Fibroblast of peridontal ligament (primary cell): ENCODE data around the gene RNF111.

Source experiments
- DNase-seq: peaks from one replicate; pipeline ENCODE4 v3.0.0-alpha.2; 2010; ENCODE audit errors: extremely low read depth

Gene RNF111

DNA sequence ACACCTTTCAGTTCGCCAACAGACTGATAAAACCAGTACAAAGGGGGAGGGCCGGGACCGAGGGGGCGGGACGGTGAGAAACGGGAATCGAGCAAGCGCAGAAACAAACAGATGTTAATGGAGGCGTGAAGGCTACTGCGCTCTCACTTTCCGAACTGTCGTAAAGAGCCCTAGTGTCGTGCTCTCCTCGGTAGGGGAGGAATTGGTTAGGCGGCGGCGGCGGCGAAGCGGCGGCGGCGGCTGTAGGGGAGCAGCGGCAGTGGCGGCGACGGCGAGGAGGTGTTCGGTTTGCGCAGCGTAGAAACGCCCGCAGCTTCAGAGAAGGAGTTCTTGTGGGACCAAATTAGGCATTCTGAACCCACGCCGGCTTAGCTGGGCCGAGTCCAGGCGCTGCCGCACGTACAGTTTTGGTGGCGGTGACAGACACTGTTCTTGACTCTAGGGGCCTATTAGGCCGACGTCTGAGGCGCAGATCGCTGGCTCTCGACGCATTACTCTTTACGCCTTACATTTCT, at the start of gene RNF111:
RNF111 (plus strand) TSS at position 173 of the 515 bp plus-strand sequence. CDS start 43,160 bp downstream, outside the sequence.
- DNase-seq: peak; percentile 97

DNA sequence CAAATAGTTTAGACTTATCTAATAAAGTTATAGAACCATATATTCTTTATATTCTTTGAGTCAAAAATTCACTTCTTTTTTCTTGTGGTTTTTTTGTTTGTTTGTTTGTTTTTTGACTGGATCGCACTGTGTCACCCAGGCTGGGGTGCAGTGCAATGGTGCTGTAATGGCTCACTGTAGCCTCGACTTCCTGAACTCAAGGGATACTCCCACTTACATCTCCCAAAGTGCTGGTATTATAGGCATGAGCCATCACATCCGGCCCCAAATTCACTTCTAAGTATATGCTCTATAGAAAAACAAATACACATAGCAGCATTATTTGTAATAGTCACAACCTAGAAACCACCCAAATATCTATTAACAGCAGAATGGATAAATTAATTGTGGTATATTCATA, 40.3 kb upstream of the RNF111 start:
- DNase-seq: no peak

DNA sequence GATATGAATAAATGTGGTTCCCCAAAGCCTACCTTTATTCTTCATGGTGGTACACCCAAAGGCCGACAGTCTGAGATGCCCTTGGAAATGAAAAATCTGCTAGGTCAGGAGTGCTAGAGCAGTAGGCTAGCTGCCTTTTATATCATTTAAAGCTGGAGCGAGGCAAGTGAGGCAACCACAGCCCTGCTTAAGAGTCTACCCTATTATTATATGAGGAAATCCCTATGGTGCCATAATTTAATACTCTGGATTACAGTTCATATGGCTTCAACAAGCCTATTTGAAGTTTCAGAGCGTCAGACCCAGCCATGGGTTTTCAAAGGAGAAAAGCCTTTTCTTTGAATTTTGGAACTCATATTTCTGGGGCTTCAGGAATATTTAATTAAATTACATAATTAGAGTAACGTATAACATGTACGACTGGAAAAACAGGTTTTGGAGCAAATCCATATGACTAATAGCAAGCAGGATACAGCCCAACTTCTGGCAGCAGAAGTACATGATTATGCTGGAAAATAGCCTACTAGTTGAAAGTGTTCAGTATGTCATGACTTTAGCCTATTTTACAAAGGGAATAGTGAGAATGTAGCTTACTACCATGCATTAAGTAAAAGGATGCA, 36.0 kb upstream of the RNF111 start:
- peak; percentile 87 for DNase-seq

DNA sequence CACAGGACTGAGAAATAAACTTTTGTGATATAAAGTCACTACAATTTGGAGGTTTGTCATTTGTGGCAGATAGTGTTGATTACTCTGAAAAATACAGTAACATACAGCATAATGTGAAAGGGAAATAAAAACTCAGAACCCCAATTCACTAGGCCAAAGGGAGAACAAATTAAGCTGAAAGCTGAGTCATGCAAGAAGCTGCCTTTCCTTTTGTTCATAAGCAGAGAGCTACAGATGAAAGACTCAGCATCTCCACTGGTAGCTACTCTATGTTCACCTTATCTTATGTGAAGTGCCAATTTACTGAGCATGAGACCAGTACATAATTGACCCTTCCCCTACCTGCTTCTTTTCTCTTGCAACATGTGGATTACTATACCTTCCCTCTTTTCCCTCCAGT, 34.7 kb upstream of the RNF111 start:
- DNase-seq: peak; percentile 61

DNA sequence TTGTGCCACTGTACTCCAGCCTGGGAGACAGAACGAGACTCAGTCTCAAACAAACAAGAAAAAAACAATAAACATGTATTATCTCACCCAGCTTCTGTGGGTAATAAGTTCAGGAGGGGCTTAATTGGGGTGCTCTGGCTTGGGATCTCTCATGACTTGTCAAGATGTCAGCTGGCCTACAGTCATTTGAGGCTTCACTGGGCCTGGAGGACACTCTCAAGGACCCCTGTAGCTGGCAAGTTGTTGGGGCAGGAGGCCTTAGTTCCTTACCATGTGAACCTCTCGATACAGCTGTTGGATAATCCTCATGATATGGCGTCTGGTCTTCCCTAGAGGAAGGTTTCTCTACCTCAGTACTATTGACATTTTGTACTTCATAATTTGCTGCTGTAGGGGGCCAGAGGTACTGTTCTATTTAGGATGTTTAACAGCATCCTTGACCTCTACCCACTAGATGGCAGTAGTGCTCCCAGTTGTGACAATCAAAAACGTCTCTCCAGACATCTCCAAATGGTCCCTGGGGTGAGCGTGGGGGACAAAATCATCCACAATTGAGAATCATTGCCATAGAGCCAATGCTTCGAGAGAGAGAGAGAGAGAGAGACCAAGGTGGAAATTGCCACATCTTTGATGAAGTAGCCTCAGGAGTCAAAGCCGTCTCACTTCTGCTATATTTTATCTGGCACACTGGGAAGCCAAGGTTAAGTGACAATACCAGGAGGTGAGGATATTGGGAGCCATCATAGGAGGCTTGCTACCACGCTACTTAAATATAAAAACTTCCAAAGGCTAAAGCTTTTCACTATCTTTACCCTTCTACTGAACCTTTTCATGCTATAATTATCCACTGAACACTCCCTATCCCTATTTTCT, 30.1 kb upstream of the RNF111 start:
- DNase-seq: peak; percentile 69

DNA sequence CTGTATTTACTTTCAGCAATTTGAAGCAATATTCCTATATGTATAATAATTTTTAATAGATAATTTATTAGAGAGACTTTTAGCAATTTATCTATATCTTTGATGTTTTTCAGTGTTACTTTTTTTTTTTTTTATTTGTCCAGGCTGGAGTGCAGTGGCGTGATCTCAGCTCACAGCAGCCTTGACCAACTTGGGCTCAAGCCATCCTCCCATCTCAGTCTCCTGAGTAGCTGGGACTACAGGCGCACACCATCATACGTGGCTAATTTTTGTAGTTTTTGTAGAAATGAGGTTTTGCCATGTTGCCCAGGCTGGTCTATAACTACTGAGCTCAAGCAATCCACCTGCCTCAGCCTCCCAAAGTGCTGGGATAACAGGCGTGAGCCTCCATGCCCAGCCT, 28.7 kb upstream of the RNF111 start:
- no peak for DNase-seq

DNA sequence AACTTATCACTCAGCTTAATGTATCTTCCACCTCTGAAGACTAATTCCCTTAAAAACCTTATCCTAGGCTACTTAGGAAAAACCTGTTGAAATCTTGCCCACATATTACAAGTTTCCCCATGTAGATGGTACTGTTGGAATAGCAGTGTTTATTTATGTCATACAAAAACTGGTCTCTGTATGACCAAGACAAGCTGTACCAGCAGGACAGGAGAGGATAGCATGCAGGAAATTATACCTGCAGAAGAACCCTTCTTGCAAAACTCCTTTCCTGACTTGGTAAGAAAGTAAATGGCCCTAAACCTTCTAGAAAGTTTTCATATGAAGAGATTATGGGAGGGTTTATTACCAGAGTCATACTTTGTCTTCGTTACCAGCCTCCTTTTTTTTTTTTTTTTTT, 25.3 kb upstream of the RNF111 start:
- DNase-seq: no peak

DNA sequence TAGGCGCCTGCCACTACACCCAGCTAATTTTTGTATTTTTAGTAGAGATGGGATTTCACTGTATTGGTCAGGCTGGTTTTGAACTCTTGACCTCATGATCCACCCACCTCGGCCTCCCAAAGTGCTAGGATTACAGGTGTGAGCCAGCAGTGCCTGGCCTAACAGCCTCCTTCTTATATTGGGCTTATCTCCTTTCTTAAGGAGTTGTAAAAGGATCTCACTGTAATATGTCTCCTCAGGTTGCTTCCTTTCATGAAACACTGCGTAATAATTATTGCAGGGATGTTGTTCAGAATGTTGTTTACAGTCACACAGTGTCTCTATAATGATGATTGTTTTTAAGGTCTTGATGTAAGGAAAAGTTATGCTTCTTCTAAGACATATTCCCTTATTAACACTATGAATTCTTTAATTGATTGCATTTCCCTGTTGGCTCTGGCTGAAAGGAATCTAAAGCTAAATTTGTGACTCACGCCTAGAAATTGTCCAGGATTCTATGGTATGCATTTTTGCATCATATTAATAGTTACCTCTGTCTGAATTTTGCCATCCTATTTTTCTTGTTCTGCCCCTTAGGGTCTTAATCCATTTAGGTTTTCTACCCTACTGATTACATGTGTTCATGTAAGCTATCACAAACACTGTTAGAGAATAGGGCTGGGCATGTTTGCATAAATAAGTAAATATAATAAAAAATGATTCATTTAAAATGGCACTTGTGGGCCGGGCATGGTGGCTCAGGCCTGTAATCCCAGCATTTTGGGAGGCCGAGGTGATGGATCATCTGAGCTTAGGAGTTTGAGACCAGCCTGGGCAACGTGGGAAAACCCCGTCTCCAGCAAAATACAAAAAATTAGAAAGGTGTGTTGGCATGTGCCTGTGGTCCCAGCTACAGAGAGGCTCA, 24.5 kb upstream of the RNF111 start:
- DNase-seq: no peak

DNA sequence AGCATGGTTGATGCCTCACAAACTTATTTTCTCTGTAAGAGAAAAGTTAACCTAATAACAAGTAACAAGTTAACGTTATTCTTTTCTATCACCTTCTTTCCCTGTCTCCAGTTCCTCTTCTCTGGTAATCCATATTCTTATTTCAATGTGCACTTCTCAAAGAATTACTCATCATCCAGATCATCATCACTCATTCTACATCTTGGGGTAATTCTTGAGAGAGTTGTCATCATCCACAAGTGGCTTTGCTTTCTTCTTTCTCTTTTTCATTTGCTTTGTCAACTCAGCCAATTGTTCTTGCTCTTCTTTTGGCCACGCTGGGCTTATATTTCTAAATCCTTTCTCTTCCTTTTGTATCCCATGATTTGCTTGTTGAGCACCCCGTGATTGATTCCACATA, 20.8 kb upstream of the RNF111 start:
- DNase-seq: peak; percentile 56

DNA sequence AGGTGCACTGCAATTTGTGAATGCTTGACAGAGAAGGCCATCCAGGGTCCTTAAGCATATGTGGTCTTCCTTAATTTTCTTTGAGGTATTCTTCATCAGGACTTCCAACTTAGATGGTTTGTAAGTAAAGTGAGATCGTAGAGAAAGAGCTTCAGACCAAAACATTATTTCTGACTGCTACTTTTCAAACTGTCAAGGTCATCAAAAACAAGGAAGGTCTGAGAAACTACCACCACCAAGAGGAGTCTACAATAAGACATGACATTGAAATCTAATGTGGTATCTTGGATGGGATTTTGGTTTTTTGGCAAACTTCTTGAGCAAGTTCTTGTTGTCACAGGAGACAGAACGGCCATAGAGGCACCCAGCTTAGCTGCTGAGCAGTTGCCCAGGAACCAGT, 20.0 kb upstream of the RNF111 start:
- DNase-seq: no peak

DNA sequence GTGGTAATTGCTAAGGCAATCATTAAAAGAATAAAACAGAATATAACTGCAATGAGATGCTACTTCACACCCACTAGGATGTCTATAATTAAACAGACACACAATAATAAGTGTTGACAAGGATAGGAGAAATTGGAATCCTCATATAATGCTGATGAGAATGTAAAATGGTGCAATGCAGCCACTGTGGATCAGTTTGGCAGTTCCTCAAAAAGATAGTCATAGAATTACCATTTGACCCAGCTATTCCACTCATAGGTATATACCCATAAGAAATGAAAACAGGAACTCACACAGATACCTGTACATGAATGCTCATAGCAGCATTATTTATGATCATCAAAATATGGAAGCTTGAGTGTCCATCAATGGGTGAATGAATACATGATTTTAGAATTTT, 9.6 kb upstream of the RNF111 start:
- DNase-seq: no peak

DNA sequence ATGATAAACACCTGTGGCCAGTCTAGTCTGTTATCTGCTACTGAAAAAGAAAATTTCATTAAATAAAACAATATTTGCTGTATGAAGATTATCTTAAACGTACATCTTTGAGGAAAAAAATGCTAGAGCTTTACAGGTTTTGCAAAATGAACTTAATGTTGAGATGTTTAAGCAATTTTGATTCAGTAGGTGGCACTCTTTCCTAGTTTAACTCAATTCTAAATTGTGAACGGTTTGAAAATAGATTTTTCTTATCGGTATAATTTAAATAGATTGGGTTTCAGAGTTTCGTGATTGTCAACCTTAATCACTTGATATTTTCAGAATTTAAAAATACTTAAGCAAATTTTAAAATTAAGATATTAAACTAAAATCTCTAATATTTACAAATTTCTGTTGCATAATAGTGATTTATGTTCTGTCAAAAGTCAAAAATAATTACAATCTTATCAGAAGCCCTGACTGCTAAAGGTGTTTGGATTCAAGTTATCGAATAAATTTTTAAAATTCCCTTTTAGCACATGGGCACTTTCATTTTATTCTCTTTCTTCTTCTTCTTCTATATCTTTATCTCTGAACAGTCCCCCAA, 7.0 kb upstream of the RNF111 start:
- DNase-seq: peak; percentile 81

DNA sequence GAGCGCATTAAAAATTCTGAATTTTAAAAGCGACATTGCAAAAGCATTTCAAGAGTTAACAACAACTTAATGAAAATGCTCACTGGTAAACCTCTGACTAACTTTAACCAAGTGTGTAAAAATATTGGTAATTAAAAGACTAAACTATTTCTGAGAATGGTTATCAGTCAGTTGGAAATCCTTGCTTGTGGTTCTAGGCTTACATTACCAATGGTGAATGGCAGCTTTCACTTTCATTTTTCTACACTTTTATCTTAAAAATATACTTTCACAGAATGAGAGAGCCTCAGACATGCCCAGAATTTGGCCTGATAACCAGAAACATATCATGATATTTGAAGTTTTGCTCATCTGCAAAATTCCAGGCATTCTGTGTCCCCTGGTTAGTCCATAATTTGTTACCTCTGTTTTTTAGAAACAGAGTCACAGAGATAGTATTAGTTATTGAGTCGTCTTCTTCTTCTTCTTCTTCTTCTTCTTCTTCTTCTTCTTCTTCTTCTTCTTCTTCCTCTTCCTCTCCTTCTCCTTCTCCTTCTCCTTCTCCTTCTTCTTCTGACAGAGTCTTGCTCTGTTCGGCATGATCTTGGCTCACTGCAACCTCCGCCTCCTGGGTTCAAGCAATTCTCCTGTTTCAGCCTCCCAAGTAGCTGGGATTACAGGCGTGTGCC, 5.5 kb upstream of the RNF111 start:
- peak; percentile 43 for DNase-seq

DNA sequence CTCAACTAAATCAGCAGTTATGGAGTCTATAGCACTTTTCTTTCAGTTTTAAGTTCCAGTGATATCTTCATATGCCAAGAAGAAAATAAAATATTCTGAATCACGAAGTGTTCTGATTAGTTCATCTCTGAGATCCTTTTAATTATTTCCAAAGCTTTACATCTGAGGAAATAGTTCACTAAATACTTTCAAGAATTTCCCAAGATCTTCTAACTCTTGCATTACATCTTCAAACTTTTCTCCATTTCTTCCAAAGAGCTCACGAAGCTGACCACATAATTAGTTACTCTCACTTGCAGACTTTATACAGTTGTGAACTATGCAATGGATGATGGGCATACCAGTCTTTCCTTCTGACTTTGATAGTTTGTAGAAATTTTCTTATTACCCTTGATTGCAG, 4.2 kb upstream of the RNF111 start:
- DNase-seq: no peak

DNA sequence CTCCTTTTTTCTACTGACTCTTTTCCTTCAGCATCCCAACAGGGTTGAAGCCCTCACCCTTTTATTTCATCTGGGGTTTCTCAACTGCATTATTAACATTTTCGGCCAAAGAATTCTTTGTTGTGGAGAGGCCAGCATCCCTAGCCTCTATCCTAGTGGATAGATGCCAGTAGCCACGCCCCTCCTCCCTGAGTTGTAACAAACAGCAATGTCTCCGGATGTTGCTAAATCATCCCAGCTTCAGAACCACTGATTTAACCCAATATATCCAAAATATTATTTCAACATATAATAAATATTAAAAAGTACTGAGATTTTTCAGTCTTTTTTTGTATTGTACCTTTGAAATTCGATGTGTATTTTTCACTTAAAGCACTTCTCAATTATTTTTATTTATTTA, 2.0 kb upstream of the RNF111 start:
- peak; percentile 52 for DNase-seq

DNA sequence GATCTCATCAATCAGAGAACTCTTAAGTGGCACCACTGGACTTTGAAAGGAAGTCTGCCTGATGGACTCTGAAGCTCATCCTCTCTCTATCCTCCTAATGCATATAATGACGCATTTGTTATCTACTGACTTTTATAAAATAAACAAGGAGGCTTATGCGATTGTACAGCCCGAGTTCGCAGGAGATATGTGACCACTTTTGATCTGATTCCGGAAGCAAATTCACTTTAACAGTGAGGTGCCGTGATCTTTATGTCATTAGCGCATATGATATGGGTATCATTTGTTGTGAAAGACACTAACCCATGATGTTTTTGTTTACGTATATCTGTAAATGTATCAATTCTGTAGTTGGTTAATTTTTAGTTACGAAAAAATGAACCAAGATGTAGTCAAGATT, 427 bp upstream of the RNF111 start:
- DNase-seq: no peak

DNA sequence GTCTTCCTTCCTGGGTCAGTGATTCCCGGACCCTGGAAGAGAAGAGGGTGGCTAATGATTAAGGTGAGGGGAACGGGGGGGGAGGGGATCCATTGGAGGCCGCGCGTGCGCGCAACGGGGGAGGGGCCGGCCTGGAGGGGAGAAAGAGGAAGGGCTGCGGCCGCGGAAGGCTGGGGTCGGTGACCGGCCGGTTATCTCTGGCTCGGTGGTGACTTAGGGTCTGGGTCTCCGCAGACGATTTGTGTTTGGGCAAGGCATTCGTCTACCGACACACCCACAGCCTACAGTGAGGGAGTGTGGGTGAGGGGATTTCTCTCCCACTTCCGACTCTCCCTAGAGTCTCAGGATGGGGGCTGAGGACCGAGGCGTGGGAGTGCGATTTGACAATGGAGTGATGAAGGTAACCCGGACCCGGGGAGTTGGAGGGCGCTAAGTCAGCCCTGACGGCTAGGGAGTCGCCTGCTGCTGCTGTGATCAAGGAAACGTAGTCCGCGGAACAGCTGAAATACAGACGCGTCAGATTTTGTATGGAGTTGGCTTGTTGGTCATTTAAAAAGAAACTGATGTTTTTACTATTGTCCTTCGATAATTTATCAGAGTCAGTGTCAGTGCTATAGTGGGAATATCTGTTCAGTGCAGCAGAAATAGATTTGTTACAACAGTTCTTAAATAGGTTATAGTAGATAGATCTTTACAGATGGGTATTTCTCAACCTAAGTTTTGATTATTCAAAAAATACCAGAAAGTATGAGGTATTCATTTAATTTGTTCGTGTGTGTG, 733 bp downstream of the RNF111 start:
- DNase-seq: peak; percentile 40

DNA sequence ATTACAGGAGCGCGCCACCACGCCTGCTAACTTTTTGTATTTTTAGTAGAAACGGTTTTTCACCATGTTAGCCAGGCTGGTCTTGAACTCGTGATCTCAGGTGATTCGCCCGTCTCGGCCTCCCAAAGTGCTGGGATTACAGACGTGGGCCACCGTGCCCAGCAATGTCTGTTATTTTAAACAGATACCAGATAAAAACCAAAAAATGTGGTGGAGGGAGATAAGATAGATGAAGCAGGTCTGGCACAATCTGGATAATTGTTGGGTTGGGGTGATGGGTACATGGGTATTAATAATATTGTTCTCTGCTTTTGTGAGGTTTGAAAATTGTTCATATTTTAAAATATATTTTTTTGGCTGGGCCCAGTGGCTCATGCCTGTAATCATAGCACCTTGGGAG, 4.7 kb downstream of the RNF111 start:
- DNase-seq: no peak

DNA sequence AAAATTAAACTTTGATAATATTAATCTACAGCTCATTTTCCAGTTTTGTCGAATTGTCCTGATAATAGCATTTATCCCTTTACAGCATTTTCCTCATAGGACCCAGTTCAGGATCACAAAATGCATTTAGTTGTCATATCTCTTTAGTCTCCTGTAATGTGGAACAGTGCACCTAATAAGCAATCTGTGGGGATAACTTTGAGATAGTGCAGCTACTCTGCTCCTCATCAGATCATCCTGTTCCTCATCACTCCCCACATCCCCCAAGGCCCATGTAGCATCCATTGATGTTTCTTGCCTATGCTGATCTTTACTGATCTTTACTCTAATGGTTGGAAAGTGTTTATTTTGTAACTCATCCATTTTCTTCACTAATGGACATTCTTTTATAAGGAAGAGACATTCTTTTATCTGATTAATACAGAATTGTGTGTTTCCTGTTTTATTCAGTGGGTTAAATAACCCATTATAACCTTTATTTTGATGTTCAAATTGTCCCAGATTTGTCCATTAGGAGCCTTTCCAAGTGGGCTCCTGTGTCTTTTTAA, 7.5 kb downstream of the RNF111 start:
- no peak for DNase-seq

DNA sequence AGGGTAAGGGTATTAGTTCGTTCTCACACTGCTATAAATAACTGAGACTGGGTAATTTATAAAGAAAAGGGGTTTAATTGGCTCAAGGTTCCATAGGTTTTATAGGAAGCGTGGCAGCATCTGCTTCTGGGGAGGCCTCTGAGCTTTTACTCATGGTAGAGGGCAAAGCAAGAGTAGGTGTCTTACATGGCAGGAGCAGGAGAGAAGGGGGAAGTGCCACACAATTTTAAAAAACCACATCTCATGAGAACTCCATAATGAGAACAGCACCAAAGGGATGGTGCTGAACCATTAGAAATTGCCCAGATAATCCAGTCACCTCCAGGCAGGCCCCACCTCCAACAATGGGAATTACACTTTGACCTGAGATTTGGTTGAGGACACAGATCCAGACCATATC, 12.2 kb downstream of the RNF111 start:
- DNase-seq: no peak
